ELF-1 (cell line): Measurements from ENCODE around the gene OR7A5.
"Not testable (repeated sequence)": the region's sequence is repeated elsewhere in the genome, so short reads cannot be mapped to it uniquely, and the experiment has no call there.

Experiments
- DNase-seq: peaks from one replicate; pipeline ENCODE4 v3.0.0-alpha.2; 2016; ENCODE audit warnings: low read depth, low spot score

OR7A5 gene

GRCh38 chr19:14785102-14785793, 49.7 kb downstream of the OR7A5 start:
- not testable (repeated sequence) for DNase-seq

- DNase-seq, result not testable (repeated sequence)
Measured at GRCh38 chr19:14784730-14785101, 50.3 kb downstream of the OR7A5 start.

GRCh38 chr19:14783410-14783998, 51.5 kb downstream of the OR7A5 start:
- not testable (repeated sequence) for DNase-seq

GRCh38 chr19:14782626-14783409, 52.2 kb downstream of the OR7A5 start:
- no peak for DNase-seq

GRCh38 chr19:14781713-14782536, 53.1 kb downstream of the OR7A5 start:
- DNase-seq, result not testable (repeated sequence)

GRCh38 chr19:14780622-14781225, 54.3 kb downstream of the OR7A5 start:
- not testable (repeated sequence) for DNase-seq

- no peak for DNase-seq
Measured at GRCh38 chr19:14779151-14779550, 55.8 kb downstream of the OR7A5 start.

- DNase-seq, result not testable (repeated sequence)
Measured at GRCh38 chr19:14778110-14778845, 56.7 kb downstream of the OR7A5 start, which contains the start of gene ADGRE2. TSS of gene ADGRE2 (minus strand) at chr19:14778560. CDS start at chr19:14776756, 1,804 bp downstream.

- DNase-seq, result not testable (repeated sequence)
Measured at GRCh38 chr19:14777645-14778044, 57.3 kb downstream of the OR7A5 start.
